ENCODE results near the gene OR1E1.

DNA sequence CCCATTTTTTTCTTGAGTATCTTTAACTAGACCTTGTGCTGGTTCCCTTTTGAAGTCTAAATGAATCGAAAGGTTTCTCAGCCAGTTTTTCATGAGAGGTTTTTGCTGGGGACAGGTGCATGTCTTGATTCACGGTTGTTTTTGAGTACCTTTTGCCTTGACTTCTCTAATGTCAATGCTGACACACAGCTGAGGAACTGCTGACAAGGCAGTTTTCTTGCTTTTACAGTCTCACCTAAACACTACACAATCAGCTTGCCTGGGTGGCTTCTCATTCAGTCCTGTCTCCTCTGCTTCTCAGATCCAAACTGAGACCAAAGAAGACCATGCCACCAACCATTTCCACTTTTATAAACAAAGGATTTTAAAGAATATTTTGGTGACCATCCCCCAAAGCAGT lies 20.0 kb upstream of the OR1E1 start:
- TF ChIP-seq POLR2A (IDR thresholded peaks at IDR 0.05) (no peak), POLR2AphosphoS5 (IDR thresholded peaks at IDR 0.05) (no peak)
- TF ChIP-seq, protein P1, sequence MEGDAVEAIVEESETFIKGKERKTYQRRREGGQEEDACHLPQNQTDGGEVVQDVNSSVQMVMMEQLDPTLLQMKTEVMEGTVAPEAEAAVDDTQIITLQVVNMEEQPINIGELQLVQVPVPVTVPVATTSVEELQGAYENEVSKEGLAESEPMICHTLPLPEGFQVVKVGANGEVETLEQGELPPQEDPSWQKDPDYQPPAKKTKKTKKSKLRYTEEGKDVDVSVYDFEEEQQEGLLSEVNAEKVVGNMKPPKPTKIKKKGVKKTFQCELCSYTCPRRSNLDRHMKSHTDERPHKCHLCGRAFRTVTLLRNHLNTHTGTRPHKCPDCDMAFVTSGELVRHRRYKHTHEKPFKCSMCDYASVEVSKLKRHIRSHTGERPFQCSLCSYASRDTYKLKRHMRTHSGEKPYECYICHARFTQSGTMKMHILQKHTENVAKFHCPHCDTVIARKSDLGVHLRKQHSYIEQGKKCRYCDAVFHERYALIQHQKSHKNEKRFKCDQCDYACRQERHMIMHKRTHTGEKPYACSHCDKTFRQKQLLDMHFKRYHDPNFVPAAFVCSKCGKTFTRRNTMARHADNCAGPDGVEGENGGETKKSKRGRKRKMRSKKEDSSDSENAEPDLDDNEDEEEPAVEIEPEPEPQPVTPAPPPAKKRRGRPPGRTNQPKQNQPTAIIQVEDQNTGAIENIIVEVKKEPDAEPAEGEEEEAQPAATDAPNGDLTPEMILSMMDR (IDR thresholded peaks at IDR 0.05) = no peak

Data from stomach (tissue), 4 donors.